ENCODE data around the gene PSEN1.

Gene PSEN1

GRCh38 chr14:73136387-73137225 is at the start of gene PSEN1:
TSS of gene PSEN1 (plus strand) at chr14:73136507. CDS start at chr14:73148020, 11,513 bp downstream.
- DNase-seq, result peak; percentile 92

- DNase-seq, result no peak
These were observed 45.3 kb upstream of the PSEN1 start for GRCh38 chr14:73091044-73091443.

DNA sequence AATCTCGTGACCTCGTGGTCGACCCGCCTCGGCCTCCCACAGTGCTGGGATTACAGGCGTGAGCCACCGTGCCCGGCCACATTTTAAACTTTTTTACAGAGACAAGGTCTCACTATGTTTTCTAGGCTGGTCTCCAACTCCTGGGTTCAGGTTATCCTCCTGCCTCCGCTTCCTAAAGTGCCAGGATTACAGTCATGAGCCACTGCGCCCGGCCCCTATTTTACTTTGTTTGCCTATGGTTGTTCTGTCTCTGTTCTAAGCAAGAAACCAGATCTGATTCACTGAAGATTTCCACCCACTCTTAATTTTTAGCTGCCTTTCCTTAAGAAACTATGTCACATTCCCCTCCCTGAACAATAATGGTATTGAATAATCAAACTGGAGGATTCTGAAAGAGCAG is 38.9 kb upstream of the PSEN1 start:
- DNase-seq, result no peak

DNA sequence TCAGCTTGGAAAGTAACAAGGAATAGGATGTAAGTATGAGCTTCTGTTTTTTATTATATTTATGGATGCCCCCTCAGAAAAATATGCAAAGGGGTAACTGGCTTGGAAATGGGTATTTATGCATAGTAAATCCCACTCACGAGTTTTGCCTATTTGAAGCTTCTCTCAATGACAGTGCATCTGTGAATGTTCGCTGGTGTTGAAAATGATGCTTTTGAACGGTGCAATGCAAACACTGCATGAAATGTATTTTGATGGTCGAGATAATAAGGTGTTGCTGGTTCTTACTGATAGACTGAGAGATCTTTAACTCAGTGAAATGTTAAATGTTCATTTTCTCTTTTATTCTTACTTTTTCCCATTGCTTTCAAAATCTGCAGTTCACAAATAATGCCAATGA is 36.0 kb upstream of the PSEN1 start:
- DNase-seq, result no peak

DNA sequence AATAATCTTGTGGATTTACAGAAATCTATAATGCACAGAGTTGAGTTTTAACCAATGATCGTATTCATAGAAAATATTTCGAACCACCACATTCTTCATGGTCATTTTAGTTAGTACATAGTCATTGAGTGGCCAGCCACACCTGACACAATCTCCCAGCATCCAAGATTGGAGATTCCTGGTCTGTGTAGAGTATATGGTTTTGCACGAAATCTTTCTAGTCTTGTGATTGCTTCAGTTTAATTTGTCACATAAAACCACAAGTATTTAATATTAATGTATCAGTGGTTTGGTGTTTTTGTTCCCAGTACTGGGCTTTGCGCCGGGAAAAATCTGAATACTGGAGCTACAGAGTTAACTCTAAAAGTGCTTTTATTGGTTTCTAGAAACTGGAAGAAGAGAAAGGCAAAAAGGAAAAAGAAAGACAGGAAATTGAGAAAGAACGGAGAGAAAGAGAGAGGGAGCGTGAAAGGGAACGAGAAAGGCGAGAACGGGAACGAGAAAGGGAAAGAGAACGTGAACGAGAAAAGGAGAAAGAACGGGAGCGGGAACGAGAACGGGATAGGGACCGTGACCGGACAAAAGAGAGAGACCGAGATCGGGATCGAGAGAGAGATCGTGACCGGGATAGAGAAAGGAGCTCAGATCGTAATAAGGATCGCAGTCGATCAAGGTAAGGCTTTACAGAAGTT is 33.4 kb upstream of the PSEN1 start:
- no peak for DNase-seq

GRCh38 chr14:73105050-73105449 is 31.3 kb upstream of the PSEN1 start:
- DNase-seq, result no peak

- no peak for DNase-seq
These were observed 30.6 kb upstream of the PSEN1 start for GRCh38 chr14:73105727-73106126.

GRCh38 chr14:73116079-73116665 is 20.1 kb upstream of the PSEN1 start:
- DNase-seq, result no peak

- no peak for DNase-seq
These were observed 12.0 kb upstream of the PSEN1 start for GRCh38 chr14:73124180-73124894.

- DNase-seq, result no peak
These were observed 11.1 kb upstream of the PSEN1 start for GRCh38 chr14:73125169-73125588.

DNA sequence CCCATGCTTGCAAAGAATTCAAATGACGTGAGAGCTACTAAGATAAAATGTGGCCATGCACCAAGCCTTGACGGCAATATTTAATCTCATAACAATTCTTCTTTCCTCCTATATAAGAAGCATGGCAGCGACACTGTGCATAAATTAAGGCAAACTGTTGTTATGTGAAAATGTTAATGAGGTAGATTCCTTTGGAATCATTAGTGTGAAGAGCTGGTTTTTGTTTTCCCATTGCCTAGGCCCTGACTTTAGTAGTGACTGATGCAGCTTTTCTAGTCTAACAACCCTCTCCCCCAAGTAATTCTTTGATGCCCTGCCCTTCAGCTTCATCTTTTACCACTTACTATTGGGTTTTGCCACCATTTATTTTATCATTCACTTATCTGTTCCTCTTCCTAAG is 10.6 kb upstream of the PSEN1 start:
- DNase-seq, result no peak

DNA sequence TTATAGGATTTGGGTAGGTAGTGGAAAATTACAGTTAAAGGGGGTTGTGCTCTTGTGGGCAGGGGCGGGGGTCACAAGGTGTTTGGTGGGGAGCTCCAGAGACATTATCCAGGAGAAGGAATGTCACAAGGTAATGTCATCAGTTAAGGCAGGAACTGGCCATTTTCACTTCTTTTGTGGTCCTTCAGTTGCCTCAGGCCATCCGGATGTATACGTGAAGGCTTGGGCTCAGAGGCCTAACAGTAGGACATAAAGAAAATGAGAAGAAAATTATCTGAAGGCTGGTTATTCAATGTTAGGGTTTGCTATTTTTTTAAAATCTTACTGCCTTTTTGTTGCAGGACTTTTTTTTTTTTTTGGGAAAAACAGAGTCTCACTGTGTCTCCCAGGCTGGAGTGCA is 2.5 kb upstream of the PSEN1 start:
- DNase-seq, result no peak

- DNase-seq, result no peak
These were observed 271 bp upstream of the PSEN1 start for GRCh38 chr14:73136085-73136386.

DNA sequence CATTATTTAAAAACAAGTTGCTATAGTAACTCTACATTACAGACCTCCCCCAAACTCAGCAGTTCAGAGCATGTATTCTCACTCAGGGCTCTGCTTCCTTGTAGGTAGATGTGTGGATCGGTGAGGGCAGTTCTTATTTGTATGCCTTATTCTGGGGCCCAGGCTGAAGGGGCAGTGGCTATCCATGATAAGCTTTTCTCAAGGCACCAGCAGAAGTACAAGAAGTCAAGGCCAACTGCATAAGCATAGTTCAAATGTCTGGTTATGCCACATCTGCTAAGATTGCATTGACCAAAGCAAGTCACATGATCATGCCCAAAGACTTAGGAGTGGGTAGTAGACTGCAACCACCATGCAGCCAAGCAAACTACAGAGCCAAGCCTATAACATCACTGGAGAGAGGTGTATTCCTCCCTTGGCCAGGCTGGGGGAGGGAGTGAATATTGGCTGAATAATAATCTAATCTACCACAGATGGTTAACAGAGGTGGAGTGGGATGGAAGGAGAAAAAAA is 4.6 kb downstream of the PSEN1 start:
- no peak for DNase-seq

- no peak for DNase-seq
These were observed 5.9 kb downstream of the PSEN1 start for GRCh38 chr14:73142216-73142615.

DNA sequence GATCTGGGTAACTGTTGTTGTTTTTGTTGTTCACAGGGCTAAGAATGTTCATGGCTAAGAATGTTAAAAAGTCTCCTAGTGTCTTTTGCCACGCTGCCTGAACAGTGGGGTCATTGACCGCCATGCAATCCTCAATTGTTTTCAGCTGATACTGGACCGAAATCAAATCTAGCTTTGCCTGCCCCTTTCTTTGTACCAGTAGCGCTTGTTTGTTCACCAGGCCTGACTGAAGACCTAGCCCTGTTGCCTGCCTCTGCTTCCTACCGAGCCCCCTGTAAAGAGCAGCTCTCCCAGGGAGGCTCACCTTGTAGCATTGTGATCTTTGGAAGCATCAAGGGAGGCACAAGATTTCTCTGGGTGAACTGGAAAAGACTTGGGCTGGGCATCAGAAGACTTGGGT is 6.7 kb downstream of the PSEN1 start:
- DNase-seq, result no peak

DNA sequence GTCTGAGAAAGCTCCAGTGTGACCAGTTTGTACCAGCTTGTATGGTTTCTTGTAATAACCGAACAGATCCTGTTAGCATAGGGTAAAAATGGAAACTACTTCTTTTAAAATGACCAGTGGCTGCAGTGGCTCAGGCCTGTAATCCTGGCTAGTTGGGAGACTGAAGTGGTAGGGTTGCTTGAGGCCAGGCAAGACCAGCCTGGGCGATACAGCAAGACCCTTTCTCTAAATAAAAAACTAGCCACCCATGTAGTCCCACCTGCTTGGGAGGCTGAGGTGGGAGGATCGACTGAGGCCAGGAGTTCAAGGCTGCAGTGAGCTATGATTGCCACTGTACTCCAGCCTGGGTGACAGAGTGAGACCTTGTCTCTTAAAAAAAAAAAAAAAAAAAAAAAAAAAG is 7.3 kb downstream of the PSEN1 start:
- no peak for DNase-seq

GRCh38 chr14:73145371-73145770 is 9.1 kb downstream of the PSEN1 start:
- DNase-seq, result no peak

DNA sequence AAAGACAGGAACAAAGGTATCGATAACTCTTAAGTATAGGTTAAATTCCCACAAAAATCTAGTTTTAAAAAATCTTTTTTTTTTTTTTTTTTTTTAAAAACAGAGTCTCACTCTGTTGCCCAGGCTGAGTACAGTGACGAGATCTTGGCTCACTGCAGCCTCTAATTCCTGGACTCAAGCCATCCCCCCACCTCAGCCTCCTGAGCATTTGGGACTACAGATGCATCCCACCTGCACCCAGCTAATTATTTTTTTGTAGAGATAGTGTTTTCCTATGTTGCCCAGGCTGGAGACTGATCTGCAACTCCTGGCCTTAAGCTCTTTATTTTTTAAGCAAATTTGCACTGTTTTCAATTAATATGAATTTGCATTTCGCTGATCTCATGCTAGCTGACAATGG is 9.8 kb downstream of the PSEN1 start:
- DNase-seq, result no peak

DNA sequence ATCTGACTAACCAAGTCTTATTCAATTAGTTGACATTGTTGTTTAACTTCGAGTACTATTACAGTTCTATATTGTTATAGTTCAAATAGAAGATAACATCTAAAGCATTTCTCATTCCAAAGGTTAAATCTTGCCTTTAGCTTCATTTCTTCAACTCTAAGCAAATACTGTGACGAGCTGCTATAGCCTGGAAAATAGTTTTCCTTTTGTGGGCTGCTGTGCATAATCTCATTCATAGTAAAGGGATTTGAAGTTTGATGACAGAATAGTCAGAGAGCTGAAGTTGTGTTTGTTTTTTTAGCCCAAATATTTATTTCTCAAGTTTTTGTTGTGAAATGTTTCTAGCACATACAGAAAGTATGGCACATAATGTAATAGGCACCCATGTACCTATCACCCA is 13.4 kb downstream of the PSEN1 start:
- no peak for DNase-seq

DNA sequence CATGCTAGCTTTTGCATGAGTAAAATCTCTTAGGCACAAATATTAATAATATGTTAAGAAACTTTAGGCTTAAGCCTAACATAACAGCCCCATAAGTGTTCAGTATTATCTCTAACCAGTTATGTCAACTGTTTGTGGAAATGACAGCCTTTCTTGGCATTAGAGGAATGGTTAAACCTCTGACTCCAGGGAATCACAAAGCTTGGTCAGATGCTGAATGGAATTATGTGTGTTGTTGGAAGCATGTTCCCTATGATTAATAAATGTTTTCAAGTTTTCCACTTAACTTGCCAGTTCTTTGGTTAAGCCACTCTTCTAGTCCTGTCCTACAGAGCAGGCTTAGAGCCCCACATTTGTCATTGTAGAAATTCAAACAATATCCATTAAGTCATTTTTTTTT is 17.0 kb downstream of the PSEN1 start:
- no peak for DNase-seq

DNA sequence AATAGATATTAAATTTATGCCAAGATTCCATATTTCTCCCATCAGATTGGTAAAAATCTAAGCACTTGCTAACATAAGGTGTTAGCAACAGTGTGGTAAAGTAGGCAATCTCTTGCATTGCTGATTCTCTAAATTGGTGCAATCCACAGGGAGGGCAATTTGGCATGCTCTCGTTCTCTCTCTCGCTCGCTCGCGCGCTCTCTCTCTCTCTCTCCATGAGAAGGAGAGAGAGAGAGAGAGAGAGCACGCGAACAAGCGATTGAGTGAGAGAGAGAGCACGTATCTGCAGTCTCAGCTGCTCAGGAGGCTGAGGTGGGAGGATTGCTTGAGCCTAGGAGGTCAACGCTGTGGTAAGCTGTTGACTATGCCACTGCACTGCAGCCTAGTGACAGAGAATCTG is 25.9 kb downstream of the PSEN1 start:
- DNase-seq, result no peak

DNA sequence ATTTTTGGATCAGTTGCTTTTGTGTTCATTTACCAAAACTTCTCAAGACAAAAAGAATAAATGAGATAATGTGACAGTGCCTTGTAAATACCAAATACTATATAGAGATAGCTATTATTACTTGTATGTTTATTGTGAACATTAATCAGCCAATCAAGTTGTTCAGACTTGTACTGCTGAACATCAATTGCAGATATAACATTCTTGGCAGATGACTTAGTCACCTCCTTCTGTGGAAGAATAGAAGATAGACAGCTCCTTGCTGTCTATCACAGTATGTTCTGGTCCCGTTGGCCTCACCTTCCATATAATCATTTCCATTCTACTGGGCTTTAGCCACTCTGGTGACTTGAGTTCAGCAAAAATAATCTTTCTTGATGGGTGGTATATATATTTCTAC is 30.1 kb downstream of the PSEN1 start:
- DNase-seq, result no peak
